Mononuclear cell (primary cell): ENCODE results near the gene LYRM2. TPM values are rescaled to one million over a fixed set of nuclear protein-coding genes. Genes with fewer than 3 reads are reported as not detected.
"Not testable (repeated sequence)": the region's sequence is repeated elsewhere in the genome, so short reads cannot be mapped to it uniquely, and the experiment has no call there.

Source experiments
- H3K27me3 ChIP-seq: 2 replicates; pipeline ENCODE4 v1.6.0; 2011; ENCODE audit warnings: low read length, control low read depth; ENCODE audit not compliant: insufficient read depth
- H3K4me1 ChIP-seq: 2 replicates; pipeline ENCODE4 v1.5.1; 2011; ENCODE audit warnings: mild to moderate bottlenecking, low read length, control low read depth; ENCODE audit not compliant: insufficient read depth
- H3K4me3 ChIP-seq: 2 replicates; pipeline ENCODE4 v1.5.1; 2011; ENCODE audit warnings: mild to moderate bottlenecking, low read length, moderate library complexity
- H3K9me3 ChIP-seq: 2 replicates; pipeline ENCODE4 v1.5.1; 2011; ENCODE audit warnings: low read depth, mild to moderate bottlenecking, control low read depth, low read length
- total RNA-seq: library from RNA; depleted of rRNA; stranded (reverse); fragments of >200 nt; gene quantifications from one replicate; pipeline ENCODE4 v1.2.3, GENCODE V29; 2012

The LYRM2 gene
- total RNA-seq, 1 donor = 21.3 TPM

GRCh38 chr6:89662659-89663223 lies 24.2 kb upstream of the LYRM2 start:
- H3K27me3 ChIP-seq = no peaks in the 10 kb centered on the region
- H3K9me3 ChIP-seq = no peaks in the 10 kb centered on the region
- H3K4me1 ChIP-seq = no peaks in the 10 kb centered on the region
- H3K4me3 ChIP-seq = no peak overlapping the region

GRCh38 chr6:89661559-89661958 lies 23.0 kb upstream of the LYRM2 start:
- Histone ChIP-seq H3K9me3 (no peaks in the 10 kb centered on the region), H3K4me1 (no peaks in the 10 kb centered on the region), H3K4me3 (no peak overlapping the region), H3K27me3 (no peaks in the 10 kb centered on the region)

- no peak overlapping the region for H3K4me3 ChIP-seq
- no peaks in the 10 kb centered on the region for H3K4me1 ChIP-seq
- H3K27me3 ChIP-seq = no peaks in the 10 kb centered on the region
- no peaks in the 10 kb centered on the region for H3K9me3 ChIP-seq
Observed at GRCh38 chr6:89660981-89661380, 22.4 kb upstream of the LYRM2 start.

- H3K4me1 ChIP-seq = no peaks in the 10 kb centered on the region
- H3K4me3 ChIP-seq = no peak overlapping the region
- no peaks in the 10 kb centered on the region for H3K27me3 ChIP-seq
- no peaks in the 10 kb centered on the region for H3K9me3 ChIP-seq
Observed at GRCh38 chr6:89657445-89658158, 19.1 kb upstream of the LYRM2 start.

GRCh38 chr6:89655122-89655521 lies 16.6 kb upstream of the LYRM2 start:
- Histone ChIP-seq H3K4me1 (no peaks in the 10 kb centered on the region), H3K27me3 (no peaks in the 10 kb centered on the region), H3K4me3 (no peak overlapping the region), H3K9me3 (no peaks in the 10 kb centered on the region)

GRCh38 chr6:89650579-89650978 lies 12.0 kb upstream of the LYRM2 start:
- Histone ChIP-seq H3K27me3 (no peaks in the 10 kb centered on the region), H3K4me3 (no peak overlapping the region), H3K4me1 (no peaks in the 10 kb centered on the region), H3K9me3 (no peaks in the 10 kb centered on the region)

GRCh38 chr6:89649682-89650081 lies 11.1 kb upstream of the LYRM2 start:
- Histone ChIP-seq H3K9me3 (no peaks in the 10 kb centered on the region), H3K4me1 (no peaks in the 10 kb centered on the region), H3K27me3 (no peaks in the 10 kb centered on the region), H3K4me3 (no peak overlapping the region)

GRCh38 chr6:89644864-89645263 lies 6.3 kb upstream of the LYRM2 start:
- Histone ChIP-seq H3K4me1 (no peaks in the 10 kb centered on the region), H3K4me3 (no peak overlapping the region), H3K9me3 (no peaks in the 10 kb centered on the region), H3K27me3 (no peaks in the 10 kb centered on the region)

GRCh38 chr6:89643406-89643805 lies 4.9 kb upstream of the LYRM2 start:
- H3K4me3 ChIP-seq = no peak overlapping the region
- H3K9me3 ChIP-seq = no peaks in the 10 kb centered on the region
- peaks cover 9% of the 10 kb centered on the region for H3K4me1 ChIP-seq
- no peaks in the 10 kb centered on the region for H3K27me3 ChIP-seq

- Histone ChIP-seq H3K9me3 (no peaks in the 10 kb centered on the region), H3K4me3 (no peak overlapping the region), H3K27me3 (no peaks in the 10 kb centered on the region), H3K4me1 (peaks cover 10% of the 10 kb centered on the region)
Observed at GRCh38 chr6:89642956-89643355, 4.4 kb upstream of the LYRM2 start.

GRCh38 chr6:89641581-89641980 lies 3.0 kb upstream of the LYRM2 start:
- H3K4me1 ChIP-seq = peaks cover 15% of the 10 kb centered on the region
- not testable (repeated sequence) for H3K27me3 ChIP-seq, H3K9me3 ChIP-seq, H3K4me3 ChIP-seq

GRCh38 chr6:89640804-89641203 lies 2.3 kb upstream of the LYRM2 start:
- H3K27me3 ChIP-seq = no peaks in the 10 kb centered on the region
- H3K4me1 ChIP-seq = peaks cover 15% of the 10 kb centered on the region
- no peaks in the 10 kb centered on the region for H3K9me3 ChIP-seq
- no peak overlapping the region for H3K4me3 ChIP-seq

GRCh38 chr6:89637960-89638319 lies 607 bp downstream of the LYRM2 start:
- Histone ChIP-seq H3K9me3 (no peaks in the 10 kb centered on the region), H3K4me3 (peak overlapping the region; percentile 79), H3K27me3 (no peaks in the 10 kb centered on the region), H3K4me1 (peaks cover 15% of the 10 kb centered on the region)

GRCh38 chr6:89636412-89636811 lies 2.1 kb downstream of the LYRM2 start:
- not testable (repeated sequence) for H3K9me3 ChIP-seq, H3K4me3 ChIP-seq, H3K27me3 ChIP-seq
- peaks cover 15% of the 10 kb centered on the region for H3K4me1 ChIP-seq

- no peaks in the 10 kb centered on the region for H3K4me1 ChIP-seq
- H3K27me3 ChIP-seq = no peaks in the 10 kb centered on the region
- no peak overlapping the region for H3K4me3 ChIP-seq
- H3K9me3 ChIP-seq = no peaks in the 10 kb centered on the region
Observed at GRCh38 chr6:89630488-89630887, 8.1 kb downstream of the LYRM2 start.

GRCh38 chr6:89623749-89624148 lies 14.8 kb downstream of the LYRM2 start:
- H3K27me3 ChIP-seq = no peaks in the 10 kb centered on the region
- H3K4me1 ChIP-seq = no peaks in the 10 kb centered on the region
- H3K4me3 ChIP-seq = no peak overlapping the region
- H3K9me3 ChIP-seq = no peaks in the 10 kb centered on the region
